ENCODE measurements around the gene ITPR3.

DNA sequence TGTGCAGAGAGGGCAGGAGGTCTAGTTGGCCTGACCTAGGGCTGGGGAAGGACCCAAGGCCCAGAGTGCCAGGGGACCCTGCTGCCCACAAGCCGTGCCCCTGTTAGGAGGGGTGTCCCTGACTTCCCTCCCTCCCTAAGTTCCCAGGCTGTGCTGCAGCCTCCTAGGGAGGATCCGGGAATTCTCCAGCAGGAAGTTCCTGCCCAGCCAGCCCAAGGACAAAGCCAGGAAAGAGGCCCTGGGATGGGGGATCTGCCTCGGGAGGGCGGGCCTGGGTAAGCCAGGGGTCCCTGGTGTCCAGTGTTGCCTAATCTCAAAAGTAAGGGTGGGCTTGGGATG lies 31.8 kb upstream of the ITPR3 start:
- no peak for TF ChIP-seq POLR2A (IDR thresholded peaks at IDR 0.05)
- TF ChIP-seq, protein P1, sequence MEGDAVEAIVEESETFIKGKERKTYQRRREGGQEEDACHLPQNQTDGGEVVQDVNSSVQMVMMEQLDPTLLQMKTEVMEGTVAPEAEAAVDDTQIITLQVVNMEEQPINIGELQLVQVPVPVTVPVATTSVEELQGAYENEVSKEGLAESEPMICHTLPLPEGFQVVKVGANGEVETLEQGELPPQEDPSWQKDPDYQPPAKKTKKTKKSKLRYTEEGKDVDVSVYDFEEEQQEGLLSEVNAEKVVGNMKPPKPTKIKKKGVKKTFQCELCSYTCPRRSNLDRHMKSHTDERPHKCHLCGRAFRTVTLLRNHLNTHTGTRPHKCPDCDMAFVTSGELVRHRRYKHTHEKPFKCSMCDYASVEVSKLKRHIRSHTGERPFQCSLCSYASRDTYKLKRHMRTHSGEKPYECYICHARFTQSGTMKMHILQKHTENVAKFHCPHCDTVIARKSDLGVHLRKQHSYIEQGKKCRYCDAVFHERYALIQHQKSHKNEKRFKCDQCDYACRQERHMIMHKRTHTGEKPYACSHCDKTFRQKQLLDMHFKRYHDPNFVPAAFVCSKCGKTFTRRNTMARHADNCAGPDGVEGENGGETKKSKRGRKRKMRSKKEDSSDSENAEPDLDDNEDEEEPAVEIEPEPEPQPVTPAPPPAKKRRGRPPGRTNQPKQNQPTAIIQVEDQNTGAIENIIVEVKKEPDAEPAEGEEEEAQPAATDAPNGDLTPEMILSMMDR (IDR thresholded peaks at IDR 0.05), result no peak
- no peak for TF ChIP-seq POLR2AphosphoS5 (IDR thresholded peaks at IDR 0.05)

Measured in prostate gland (tissue), 2 donors.